UCSD-AML1 (cell line): ENCODE data around the gene STK11.

ENCODE experiments used
- DNase-seq: peaks from one replicate; lab custom pipeline; 2025; ENCODE audit not compliant: unreplicated experiment; lab: John Stamatoyannopoulos, UW

STK11 gene, protein sequence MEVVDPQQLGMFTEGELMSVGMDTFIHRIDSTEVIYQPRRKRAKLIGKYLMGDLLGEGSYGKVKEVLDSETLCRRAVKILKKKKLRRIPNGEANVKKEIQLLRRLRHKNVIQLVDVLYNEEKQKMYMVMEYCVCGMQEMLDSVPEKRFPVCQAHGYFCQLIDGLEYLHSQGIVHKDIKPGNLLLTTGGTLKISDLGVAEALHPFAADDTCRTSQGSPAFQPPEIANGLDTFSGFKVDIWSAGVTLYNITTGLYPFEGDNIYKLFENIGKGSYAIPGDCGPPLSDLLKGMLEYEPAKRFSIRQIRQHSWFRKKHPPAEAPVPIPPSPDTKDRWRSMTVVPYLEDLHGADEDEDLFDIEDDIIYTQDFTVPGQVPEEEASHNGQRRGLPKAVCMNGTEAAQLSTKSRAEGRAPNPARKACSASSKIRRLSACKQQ

GRCh38 chr19:1205114-1206099 lies at the start of gene STK11:
Gene STK11 (plus strand): TSS chr19:1205778. CDS start chr19:1206914, 1,136 bp downstream.
- DNase-seq: peak; percentile 99

DNA sequence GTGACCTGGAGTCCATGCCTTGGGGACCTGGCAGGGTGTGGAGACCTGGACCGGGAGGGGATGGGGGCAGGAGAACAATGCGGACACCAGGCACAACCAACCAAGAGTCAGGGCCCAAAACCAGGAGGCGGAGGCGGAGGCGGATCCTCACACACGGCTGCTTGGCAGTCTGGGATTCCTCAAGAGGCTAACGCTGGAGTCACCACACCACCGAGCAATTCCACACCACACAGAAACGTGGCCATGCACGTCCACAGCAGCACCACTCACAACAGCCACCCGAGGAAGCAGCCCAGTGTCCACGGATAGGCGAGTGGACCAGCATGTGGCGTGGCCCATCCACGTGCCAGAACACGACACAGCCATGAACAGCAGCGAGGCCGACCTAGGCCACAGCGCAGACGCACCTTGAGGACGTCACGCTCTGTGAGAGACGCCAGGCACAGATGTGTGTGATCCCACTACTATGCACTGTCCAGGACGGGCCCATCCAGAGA lies 49.2 kb upstream of the STK11 start:
- no peak for DNase-seq

- no peak for DNase-seq
Observed at GRCh38 chr19:1156830-1157615, 48.6 kb upstream of the STK11 start.

- DNase-seq: no peak
Observed at GRCh38 chr19:1157931-1158884, 47.4 kb upstream of the STK11 start.

GRCh38 chr19:1158885-1159448 lies 46.6 kb upstream of the STK11 start:
- no peak for DNase-seq

DNA sequence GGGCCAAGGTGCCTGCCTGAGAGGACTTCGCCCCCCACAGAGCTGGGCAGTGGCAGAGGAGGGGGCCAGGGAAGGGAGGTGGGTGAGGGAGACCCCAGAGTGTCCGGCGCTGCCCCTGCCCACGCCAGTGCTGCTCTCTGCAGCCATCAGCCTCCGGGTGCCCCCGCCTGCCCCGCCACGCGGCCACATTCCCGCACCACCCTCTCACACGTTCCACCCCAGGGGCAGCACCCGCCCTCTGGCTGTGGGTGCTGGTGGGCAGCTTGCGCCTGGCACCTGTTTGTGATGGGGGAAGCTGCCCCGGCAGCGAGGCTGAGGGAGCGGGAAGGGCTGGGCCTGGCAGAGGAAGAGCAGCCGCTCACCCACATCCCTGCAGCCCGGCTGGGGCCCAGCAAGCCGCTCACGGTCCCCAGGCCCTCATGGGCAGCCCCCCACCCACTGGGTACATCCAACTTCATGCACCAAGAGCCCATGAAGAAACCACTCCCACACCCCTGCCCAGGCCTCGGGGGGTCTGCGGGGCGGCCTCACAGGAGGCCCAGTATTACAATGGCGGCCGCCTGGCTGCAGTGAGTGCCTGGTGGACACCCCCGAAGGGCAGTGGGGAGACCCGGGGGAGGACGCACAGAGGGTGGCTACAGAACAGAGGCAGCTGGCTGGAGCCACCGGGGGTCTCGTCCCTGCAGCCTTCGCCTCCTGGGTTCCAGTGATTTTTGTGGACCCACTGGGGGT lies 45.5 kb upstream of the STK11 start:
- no peak for DNase-seq

GRCh38 chr19:1161716-1162115 lies 43.9 kb upstream of the STK11 start:
- DNase-seq: no peak

- no peak for DNase-seq
Observed at GRCh38 chr19:1162404-1163282, 42.9 kb upstream of the STK11 start.

DNA sequence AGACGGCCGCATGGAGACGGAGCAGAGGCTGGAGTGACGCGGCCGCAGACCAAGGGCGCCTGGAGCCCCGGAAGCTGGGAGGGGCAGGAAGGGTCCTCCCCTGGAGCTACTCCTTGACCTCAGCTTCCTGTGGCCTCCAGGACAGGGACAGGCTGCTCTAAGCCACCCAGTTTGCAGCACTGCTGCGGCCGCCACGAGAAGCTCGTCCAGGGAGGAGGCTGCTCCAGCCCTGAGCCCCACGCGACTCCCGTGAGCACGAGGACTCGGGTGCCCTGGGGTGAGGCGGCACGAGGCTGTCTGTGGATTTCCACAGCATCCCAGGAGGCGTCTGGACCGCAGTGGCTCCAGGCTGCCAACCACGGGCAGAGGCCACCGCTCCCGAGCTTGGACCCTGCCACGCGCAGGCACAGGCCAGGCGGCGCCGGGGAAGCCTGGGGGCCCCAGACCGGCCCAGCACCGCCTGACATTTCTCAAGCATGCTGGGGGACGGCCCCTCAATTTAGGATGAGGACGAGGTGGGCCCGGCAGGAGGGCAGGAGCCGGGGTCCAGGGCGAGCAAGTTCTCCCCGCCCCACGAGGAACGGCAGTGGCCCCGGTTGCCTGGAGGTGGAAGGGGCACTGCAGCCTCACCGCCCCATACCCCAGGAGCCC lies 42.2 kb upstream of the STK11 start:
- DNase-seq: peak; percentile 59

GRCh38 chr19:1163934-1164683 lies 41.5 kb upstream of the STK11 start:
- DNase-seq: no peak

DNA sequence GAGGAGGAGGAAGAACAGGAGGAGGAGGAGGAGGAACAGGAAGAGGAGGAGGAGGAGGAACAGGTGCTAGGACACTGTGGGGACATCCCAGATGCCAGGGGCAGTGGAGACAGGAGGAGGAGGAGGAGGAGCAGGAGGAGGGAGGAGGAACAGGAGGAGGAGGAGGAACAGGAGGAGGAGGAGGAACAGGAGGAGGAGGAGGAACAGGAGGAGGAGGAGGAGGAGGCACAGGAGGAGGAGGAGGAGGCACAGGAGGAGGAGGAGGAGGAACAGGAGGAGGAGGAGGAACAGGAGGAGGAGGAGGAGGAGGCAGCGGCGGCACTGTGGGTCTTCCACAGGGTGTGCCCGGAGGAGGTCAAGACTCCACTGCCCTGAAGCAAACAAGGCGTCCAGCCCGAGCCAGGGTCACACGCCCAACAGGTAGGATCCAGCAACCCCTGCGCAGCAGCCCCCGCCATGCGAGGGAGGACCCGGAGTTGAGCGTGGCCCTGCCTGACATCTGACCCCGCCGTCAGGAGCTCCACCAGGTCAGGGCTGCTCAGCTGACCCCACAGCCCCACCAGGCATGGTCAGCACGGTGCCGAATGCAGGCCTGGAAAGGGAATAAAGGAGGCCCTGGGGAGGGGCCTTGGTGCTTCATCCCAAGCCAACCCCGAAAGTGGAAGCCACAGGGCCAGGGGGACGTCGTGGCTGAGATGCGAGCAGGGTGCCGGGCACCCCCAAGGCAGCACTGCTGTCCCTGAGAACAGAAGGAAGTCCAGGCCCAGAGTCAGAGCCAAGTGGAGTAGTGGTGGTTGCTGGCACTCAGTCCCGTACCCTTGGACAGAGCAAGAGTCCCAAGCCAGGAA lies 40.7 kb upstream of the STK11 start:
- no peak for DNase-seq

GRCh38 chr19:1166872-1167573 lies 38.6 kb upstream of the STK11 start:
- DNase-seq: no peak

DNA sequence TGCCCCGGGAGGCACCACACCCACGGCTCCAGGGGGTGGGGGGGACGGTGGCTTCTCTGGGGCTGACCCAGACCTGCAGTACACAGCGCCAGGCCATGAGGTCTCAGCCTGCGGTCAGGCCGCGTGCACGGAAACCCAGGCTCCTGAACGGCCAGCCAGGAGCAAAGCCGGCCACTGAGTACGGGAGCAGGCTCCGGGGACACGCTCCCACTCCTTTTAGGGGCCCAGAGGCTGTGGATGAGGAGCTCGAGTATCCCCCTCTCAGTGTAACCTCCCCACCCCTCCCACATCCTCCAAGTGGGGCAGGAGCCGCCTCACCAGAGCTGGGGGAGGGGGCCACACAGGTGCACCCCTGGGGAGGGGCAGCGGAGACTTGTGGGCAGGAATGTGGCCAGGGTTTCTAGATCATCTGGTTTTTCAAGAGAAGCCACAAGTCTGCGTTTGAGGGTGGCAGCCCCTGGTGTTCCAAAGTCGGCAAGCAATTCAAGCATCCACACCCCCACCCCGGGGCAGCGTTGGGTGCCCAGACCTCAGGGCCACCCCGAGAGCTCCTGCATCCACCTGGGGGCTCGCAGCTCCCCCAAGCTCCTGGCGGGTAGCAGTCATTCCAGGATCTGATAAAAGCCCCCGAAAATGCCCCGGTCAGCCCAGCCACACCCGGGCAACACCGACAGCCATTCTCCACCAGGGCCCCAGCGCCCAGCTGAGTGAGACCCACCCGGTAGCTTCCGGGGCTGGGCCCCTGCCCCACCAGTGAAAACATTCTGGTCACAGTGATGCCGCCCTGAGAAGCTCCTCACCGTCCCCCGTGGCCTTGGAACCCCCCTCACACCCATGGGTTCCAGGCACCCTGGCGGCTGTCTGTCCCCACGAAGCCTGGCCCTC lies 37.6 kb upstream of the STK11 start:
- DNase-seq: no peak
